COLO668 (cell line): Measurements from ENCODE around the gene TRAPPC2B.
A peak's percentile ranks its signal among the peaks of the same experiment; 100 is the strongest.

Experiments
- DNase-seq: peaks from one replicate; lab custom pipeline; 2025; ENCODE audit not compliant: unreplicated experiment; lab: John Stamatoyannopoulos, UW

The TRAPPC2B gene

GRCh38 chr19:57362997-57363687 lies at the start of gene TRAPPC2B, which contains the start of gene ZNF547:
TRAPPC2B (plus strand) TSS chr19:57363551; CDS start chr19:57364834, 1,283 bp downstream.
ZNF547 (plus strand) TSS chr19:57363551; CDS start chr19:57368556, 5,005 bp downstream.
- peak; percentile 98 for DNase-seq

GRCh38 chr19:57314146-57314545 lies 49.2 kb upstream of the TRAPPC2B start:
- peak; percentile 50 for DNase-seq

GRCh38 chr19:57317503-57317902 lies 45.8 kb upstream of the TRAPPC2B start:
- DNase-seq: no peak

DNA sequence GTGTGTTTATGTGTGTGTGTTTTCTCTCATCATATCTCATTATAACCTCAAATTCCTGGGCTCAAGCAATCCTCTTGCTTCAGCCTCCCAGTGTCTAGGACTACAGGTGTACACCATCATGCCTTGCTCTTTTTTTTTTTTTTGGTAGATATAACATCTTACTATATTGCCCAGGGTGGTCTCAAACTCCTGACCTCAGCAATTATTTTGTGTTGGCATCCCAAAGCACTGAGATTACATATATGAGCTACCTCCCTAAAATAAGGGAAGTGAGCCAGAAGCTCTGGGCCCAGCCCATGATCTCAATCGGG lies 43.5 kb upstream of the TRAPPC2B start:
- DNase-seq: no peak

DNA sequence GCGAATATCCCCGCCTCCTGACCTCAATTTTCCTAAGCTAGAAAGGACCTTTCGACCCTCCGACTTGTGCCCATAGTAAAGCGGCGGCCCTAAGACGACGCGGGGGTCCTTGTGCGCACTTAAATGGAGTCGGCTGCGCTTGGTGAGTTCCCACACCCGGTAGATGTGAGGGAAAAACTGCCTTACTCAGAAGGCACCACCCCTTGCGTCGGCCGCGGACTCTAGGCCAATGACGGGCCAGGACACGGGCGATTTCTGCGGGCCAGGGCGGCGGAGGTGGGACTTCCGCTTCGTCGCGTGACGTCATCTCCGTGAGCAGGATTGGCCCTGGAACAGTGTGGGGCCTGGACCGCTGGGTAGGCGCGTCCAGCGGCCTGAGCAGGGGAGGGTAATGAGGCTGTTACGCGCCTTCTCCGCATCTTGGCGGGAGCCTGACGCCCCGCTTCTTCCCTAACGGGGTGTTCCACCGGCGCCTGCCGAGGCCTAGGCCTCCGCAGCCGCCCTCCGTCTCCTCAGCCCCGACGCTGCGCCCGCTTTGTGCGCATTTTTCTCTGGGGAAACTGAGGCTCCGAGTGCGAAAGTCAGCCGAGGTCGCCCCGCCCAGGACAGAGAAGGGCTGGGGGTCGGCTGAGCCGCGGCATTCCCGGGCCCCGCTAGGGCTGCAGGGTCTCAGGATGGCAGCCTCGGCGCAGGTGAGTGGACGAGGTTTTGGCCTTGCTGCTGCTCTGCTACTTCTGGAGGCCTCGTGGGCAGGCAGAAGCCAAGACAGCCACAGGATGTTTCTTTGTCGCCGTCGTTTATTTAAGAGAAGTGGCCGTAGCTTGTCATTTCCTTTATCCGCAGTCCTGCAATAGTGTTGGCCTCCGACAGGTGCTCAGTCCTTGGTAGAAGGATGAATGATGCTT lies 42.9 kb upstream of the TRAPPC2B start, which contains the start of gene ZNF543:
Gene ZNF543, plus strand, starts transcription at position 293 of the 905 bp plus-strand sequence. Its CDS starts 382 bp downstream, at position 675.
- DNase-seq: peak; percentile 96

DNA sequence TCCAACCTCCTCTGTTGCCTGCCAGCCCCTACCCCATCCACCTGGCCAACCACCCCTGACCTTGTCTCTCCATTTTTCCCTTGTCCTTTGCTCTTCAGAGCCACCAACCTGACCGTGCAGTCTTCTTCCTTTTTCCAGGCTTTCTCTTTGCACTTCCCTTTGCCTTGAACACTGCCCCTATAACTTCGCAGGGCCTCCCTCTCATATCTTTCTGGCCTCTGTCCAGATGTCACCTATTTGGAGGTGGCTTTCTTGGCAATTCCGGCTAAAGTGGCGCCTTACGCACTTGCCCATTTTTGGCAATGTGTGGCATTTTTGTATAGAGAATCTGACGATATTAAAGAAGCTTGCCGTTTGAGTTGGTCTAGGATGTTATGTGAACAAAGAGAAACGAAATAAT lies 42.2 kb upstream of the TRAPPC2B start:
- no peak for DNase-seq

DNA sequence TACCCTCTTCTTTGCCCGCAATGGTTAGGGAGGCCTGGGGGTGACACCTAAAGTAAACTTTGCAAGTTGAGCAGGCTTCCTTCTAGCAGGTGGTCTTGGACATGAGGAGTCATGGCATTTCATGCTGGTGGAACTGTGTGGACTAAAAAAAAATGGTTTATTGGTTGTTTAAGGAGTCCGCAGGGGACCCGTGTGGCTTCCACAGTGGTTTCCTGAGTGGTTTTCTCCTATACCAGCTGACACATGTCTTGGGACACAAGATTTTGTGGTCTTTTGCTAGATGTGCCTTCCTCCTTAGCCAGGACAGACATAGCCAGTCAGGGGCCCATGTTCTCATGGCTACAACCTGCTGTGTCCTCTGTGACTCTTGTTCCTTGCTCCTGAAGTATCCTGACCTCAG lies 41.6 kb upstream of the TRAPPC2B start:
- no peak for DNase-seq

DNA sequence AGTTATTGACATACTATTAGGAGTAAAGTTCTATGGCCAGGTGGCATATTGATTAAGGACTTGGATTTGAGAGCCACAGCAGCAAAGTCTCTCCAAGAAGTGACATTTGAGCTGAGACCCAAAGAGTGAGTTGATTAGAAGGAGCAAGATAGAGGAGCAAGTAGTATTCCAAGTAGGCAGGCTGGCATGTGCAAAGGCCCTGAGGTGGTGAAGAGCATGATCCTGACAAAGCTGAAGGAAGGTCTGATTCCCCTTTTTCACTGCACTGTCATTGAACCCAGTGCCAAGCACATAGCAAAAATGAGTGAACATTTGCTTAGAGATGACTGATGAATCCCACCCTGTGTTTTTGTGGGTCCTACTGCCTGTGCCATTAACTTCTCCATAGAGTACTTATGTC lies 38.4 kb upstream of the TRAPPC2B start:
- no peak for DNase-seq

DNA sequence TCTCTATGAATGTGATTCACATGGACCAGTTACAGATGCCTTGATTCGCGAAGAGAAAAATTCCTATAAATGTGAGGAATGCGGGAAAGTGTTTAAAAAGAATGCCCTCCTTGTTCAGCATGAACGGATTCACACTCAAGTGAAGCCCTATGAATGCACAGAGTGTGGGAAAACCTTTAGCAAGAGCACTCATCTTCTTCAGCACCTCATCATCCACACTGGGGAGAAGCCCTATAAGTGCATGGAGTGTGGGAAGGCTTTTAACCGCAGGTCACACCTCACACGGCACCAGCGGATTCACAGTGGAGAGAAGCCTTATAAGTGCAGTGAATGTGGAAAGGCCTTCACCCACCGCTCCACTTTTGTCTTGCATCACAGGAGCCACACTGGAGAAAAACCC lies 35.4 kb upstream of the TRAPPC2B start:
- no peak for DNase-seq

GRCh38 chr19:57334191-57334590 lies 29.2 kb upstream of the TRAPPC2B start:
- DNase-seq: no peak

- no peak for DNase-seq
Observed at GRCh38 chr19:57338877-57339276, 24.5 kb upstream of the TRAPPC2B start.

DNA sequence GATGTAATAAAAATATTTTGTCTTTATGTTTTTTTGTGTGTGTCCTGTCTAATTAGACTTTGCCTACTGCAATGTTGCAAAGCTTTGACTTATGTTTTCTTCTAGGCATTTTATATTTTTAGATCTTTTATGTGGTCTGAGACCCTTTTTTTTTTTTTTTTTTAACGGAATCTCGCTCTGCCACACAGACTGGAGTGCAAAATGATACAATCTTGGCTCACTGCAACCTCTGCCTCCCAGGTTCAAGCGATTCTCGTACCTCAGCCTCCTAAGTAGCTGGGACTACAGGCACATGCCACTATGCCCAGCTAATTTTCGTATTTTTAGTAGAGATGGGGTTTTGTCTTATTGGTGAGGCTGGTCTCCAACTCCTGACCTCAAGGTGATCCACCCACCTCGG lies 20.8 kb upstream of the TRAPPC2B start:
- no peak for DNase-seq

DNA sequence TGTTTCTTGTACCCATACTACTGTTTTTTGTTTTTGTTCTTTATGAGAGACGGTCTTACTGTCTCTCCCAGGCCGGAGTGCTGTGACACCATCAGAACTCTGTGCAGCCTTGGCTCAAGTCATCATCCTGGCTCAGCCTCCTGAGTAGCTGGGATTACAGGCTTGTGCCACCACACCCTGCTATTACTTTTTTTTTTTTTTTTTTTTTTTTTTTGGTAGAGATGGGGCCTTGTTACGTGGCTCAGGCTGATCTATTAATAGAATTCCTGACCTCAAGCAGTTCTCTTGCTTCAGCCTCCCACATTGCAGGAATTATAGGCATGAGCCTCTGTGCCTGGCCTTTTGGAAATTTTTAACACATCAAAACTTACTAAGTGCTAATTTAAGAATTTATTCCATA lies 15.2 kb upstream of the TRAPPC2B start:
- no peak for DNase-seq

GRCh38 chr19:57350877-57351805 lies 12.2 kb upstream of the TRAPPC2B start, which contains the start of gene ZNF304:
ZNF304 (plus strand) TSS chr19:57351271; CDS start chr19:57351665, 394 bp downstream.
- DNase-seq: peak; percentile 90

- DNase-seq: no peak
Observed at GRCh38 chr19:57351867-57352266, 11.5 kb upstream of the TRAPPC2B start.

DNA sequence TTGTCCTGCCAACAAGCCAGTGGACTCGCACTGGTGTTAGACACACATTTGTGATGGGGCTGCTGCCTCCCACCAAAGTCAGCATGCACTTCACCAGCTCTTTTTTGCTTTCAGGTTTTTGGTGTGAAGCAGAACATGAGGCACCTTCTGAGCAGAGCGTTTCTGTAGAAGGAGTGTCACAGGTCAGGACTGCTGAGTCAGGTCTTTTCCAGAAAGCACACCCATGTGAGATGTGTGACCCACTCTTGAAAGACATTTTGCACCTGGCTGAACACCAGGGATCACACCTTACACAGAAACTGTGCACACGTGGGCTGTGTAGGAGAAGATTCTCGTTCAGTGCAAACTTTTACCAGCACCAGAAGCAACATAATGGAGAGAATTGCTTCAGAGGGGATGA lies 7.4 kb upstream of the TRAPPC2B start:
- no peak for DNase-seq

GRCh38 chr19:57357406-57357805 lies 5.9 kb upstream of the TRAPPC2B start:
- DNase-seq: no peak

GRCh38 chr19:57359300-57359699 lies 4.1 kb upstream of the TRAPPC2B start:
- no peak for DNase-seq

DNA sequence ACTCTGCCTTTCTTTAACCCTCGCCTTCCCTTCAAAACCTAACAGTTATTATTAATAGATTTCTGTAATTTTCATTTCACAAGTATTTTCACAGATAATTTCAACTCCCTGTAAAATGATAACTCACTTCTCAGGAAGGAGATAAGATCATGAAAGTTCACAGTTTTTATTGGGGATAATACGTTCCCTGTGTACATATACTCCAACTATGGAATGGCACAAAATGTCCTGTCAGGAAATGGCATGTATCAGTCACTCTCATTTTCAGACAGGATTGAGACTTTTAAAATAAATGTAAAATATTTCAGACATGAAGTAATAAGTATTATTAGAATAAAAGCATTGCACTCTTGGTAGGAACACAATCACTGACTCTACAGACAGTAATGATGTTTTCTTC lies 932 bp upstream of the TRAPPC2B start:
- DNase-seq: no peak

- DNase-seq: peak; percentile 8
Observed at GRCh38 chr19:57363688-57364181, 384 bp downstream of the TRAPPC2B start.

GRCh38 chr19:57366776-57367175 lies 3.4 kb downstream of the TRAPPC2B start:
- DNase-seq: no peak
